PC-3 (cell line): ENCODE results near the gene SPACA4. TPM values are rescaled to one million over a fixed set of nuclear protein-coding genes. Genes with fewer than 3 reads are reported as not detected.

Experiments used
- ATAC-seq: fragments of 200-7000 bp; cut with Tn5 transposase; 2 replicates; pipeline ENCODE4 v1.9.1; 2020; ENCODE audit warnings: mild to moderate bottlenecking, moderate library complexity
- BruUV-seq: library from RNA; stranded (reverse); fragments of 400-500 nt; replicated peaks from 2 replicates; lab custom pipeline; 2021; lab: Mats Ljungman, UMichigan
- CTCF ChIA-PET: fragments of 300-600 bp; sonication (Branson Sonifier 250); formaldehyde crosslinking; loops from one replicate; lab custom pipeline; 2022; ENCODE audit warnings: antibody characterized with exemption; lab: Charles Lee
- POLR2A ChIA-PET: fragments of 300-600 bp; sonication (Branson Sonifier 250); formaldehyde crosslinking; loops from one replicate; lab custom pipeline; 2022; ENCODE audit warnings: antibody characterized with exemption; ENCODE audit not compliant: unreplicated experiment; lab: Charles Lee
- DNase-seq: peaks from one replicate; pipeline ENCODE4 v3.0.0-alpha.2; 2015
- H2AFZ ChIP-seq: fragments of 300-600 bp; sonication (generic); 2 replicates; pipeline ENCODE4 v1.6.0; 2016; ENCODE audit warnings: antibody characterized with exemption, low read length
- H3F3A ChIP-seq: fragments of 300-600 bp; sonication (generic); one replicate; pipeline ENCODE4 v1.6.0; 2017; ENCODE audit warnings: antibody characterized with exemption, low read length, control low read depth, mild to moderate bottlenecking; ENCODE audit not compliant: unreplicated experiment
- H3K27ac ChIP-seq: fragments of 300-600 bp; sonication (generic); 2 replicates; pipeline ENCODE4 v1.5.1; 2016; ENCODE audit warnings: mild to moderate bottlenecking, low read length
- H3K27me3 ChIP-seq: fragments of 300-600 bp; sonication (generic); 2 replicates; pipeline ENCODE4 v1.6.1; 2016; ENCODE audit warnings: low read length, mixed read lengths
- H3K36me3 ChIP-seq: fragments of 300-600 bp; sonication (generic); 2 replicates; pipeline ENCODE4 v1.6.1; 2016; ENCODE audit warnings: low read depth, mixed run types, low read length, mixed read lengths
- H3K4me1 ChIP-seq: fragments of 300-600 bp; sonication (generic); 2 replicates; pipeline ENCODE4 v1.5.1; 2016; ENCODE audit warnings: low read length; ENCODE audit not compliant: insufficient read depth
- H3K4me2 ChIP-seq: fragments of 300-600 bp; sonication (generic); 2 replicates; pipeline ENCODE4 v1.6.0; 2016; ENCODE audit warnings: low read length
- H3K4me3 ChIP-seq: fragments of 300-600 bp; sonication (generic); 2 replicates; pipeline ENCODE4 v1.5.1; 2016; ENCODE audit warnings: mild to moderate bottlenecking, low read length, mixed read lengths
- H3K79me2 ChIP-seq: fragments of 300-600 bp; sonication (generic); 2 replicates; pipeline ENCODE4 v1.6.1; 2017; ENCODE audit warnings: low read length, mixed read lengths
- H3K9ac ChIP-seq: fragments of 300-600 bp; sonication (generic); 2 replicates; pipeline ENCODE4 v1.6.0; 2016; ENCODE audit warnings: mild to moderate bottlenecking, low read length
- H3K9me2 ChIP-seq: fragments of 300-600 bp; sonication (generic); replicated peaks from 2 replicates; pipeline ENCODE4 v1.6.1; 2016; ENCODE audit warnings: mixed run types, low read length, mixed read lengths
- H3K9me3 ChIP-seq: fragments of 300-600 bp; sonication (generic); 2 replicates; pipeline ENCODE4 v1.6.1; 2016; ENCODE audit warnings: low read length, mixed read lengths
- H4K20me1 ChIP-seq: fragments of 300-600 bp; sonication (generic); 2 replicates; pipeline ENCODE4 v1.6.1; 2016; ENCODE audit warnings: low read length, mixed read lengths
- CTCF ChIP-seq: fragments of 300-600 bp; sonication (generic); conservative IDR thresholded peaks from 2 replicates; pipeline ENCODE4 v1.5.1; 2017; ENCODE audit warnings: antibody characterized with exemption, low read depth, mild to moderate bottlenecking, low read length
- EZH2 ChIP-seq: fragments of 300-600 bp; sonication (generic); IDR thresholded peaks from one replicate; pipeline ENCODE4 v1.6.1; 2017; ENCODE audit warnings: antibody characterized with exemption, mild to moderate bottlenecking, low read length; ENCODE audit not compliant: unreplicated experiment
- EZH2phosphoT487 ChIP-seq: fragments of 300-600 bp; sonication (generic); IDR thresholded peaks from 2 replicates; pipeline ENCODE4 v1.6.1; 2018; ENCODE audit warnings: mild to moderate bottlenecking, antibody characterized with exemption, low read length, borderline replicate concordance
- intact Hi-C: fragments of 100-400 bp; cut with micrococcal nuclease; formaldehyde crosslinking; loops from 2 replicates; pipeline ENCODE4 v1.9.0; 2023
- total RNA-seq: library from RNA; depleted of rRNA; stranded (reverse); fragments of >200 nt; gene quantifications from 2 replicates; pipeline ENCODE4 v1.2.3, GENCODE V29; 2014

Gene SPACA4
- total RNA-seq, 1 experiment from 2014 or later: not detected

- no peak for TF ChIP-seq EZH2
- TF ChIP-seq CTCF: no peak
- no peak for TF ChIP-seq EZH2phosphoT487
- H3K79me2 ChIP-seq: no peaks in the 10 kb centered on the region
- no peaks in the 10 kb centered on the region for H3K36me3 ChIP-seq
- H3K27me3 ChIP-seq: no peaks in the 10 kb centered on the region
- ChIA-PET CTCF (no interaction called here), POLR2A (no interaction called here)
- H4K20me1 ChIP-seq: no peaks in the 10 kb centered on the region
- no peak overlapping the region for H3K9ac ChIP-seq
- ATAC-seq (peak; percentile 39), DNase-seq (peak; percentile 57)
- no peaks in the 10 kb centered on the region for H3K9me2 ChIP-seq
- H3K9me3 ChIP-seq: no peaks in the 10 kb centered on the region
- H3K4me3 ChIP-seq: no peak overlapping the region
- H3K4me1 ChIP-seq: peaks cover 18% of the 10 kb centered on the region
- no peak overlapping the region for H3K27ac ChIP-seq
- intact Hi-C loops: no loop called here
- no peaks in the 10 kb centered on the region for H3F3A ChIP-seq
- no TSS peak for BruUV-seq
- H2AFZ ChIP-seq: peak overlapping the region; percentile 9; the same call in 1 of the 2 replicates
- no peak overlapping the region for H3K4me2 ChIP-seq
These were observed 41.5 kb upstream of the SPACA4 start for GRCh38 chr19:48565090-48565489.

- H3K4me1 ChIP-seq: peaks cover 18% of the 10 kb centered on the region
- peak overlapping the region; percentile 43 for H3K27ac ChIP-seq
- H3K9ac ChIP-seq: peak overlapping the region; percentile 25
- intact Hi-C loops: no loop called here
- DNase-seq: peak; percentile 83
- no peaks in the 10 kb centered on the region for H4K20me1 ChIP-seq
- H3K4me3 ChIP-seq: peak overlapping the region; percentile 54; the same call in 1 of the 2 replicates
- H3K4me2 ChIP-seq: peak overlapping the region; percentile 81
- peak overlapping the region; percentile 71 for H2AFZ ChIP-seq
- POLR2A ChIA-PET: interaction anchor here (0.5 kb wide), 1 partner anchor 10 kb away, joined by 6 read pairs; no protein-coding TSS in a partner anchor
- no peaks in the 10 kb centered on the region for H3K9me3 ChIP-seq
- peak; percentile 99 for ATAC-seq
- H3K27me3 ChIP-seq: no peaks in the 10 kb centered on the region
- no peaks in the 10 kb centered on the region for H3K9me2 ChIP-seq
- BruUV-seq: no TSS peak
- TF ChIP-seq EZH2 (no peak), CTCF (no peak), EZH2phosphoT487 (no peak)
- H3F3A ChIP-seq: no peaks in the 10 kb centered on the region
- no peaks in the 10 kb centered on the region for H3K79me2 ChIP-seq
- H3K36me3 ChIP-seq: no peaks in the 10 kb centered on the region
- CTCF ChIA-PET: interaction anchor here (0.6 kb wide), 1 partner anchor 12 kb away, joined by 4 read pairs; no protein-coding TSS in a partner anchor
These were observed 38.1 kb upstream of the SPACA4 start for GRCh38 chr19:48568345-48568886.

GRCh38 chr19:48569814-48570213 is 36.7 kb upstream of the SPACA4 start:
- no peaks in the 10 kb centered on the region for H3F3A ChIP-seq
- H3K9me3 ChIP-seq: no peaks in the 10 kb centered on the region
- H3K9ac ChIP-seq: no peak overlapping the region
- ChIA-PET CTCF (no interaction called here), POLR2A (no interaction called here)
- H3K36me3 ChIP-seq: no peaks in the 10 kb centered on the region
- no peaks in the 10 kb centered on the region for H3K79me2 ChIP-seq
- intact Hi-C loops: no loop called here
- no peak overlapping the region for H3K27ac ChIP-seq
- no peak overlapping the region for H3K4me2 ChIP-seq
- H3K9me2 ChIP-seq: no peaks in the 10 kb centered on the region
- no peak overlapping the region for H3K4me3 ChIP-seq
- no peak for DNase-seq
- H2AFZ ChIP-seq: no peak overlapping the region
- no peak for ATAC-seq
- no peak for TF ChIP-seq EZH2
- TF ChIP-seq CTCF: no peak
- no peak for TF ChIP-seq EZH2phosphoT487
- no peaks in the 10 kb centered on the region for H4K20me1 ChIP-seq
- peaks cover 15% of the 10 kb centered on the region for H3K4me1 ChIP-seq
- H3K27me3 ChIP-seq: no peaks in the 10 kb centered on the region
- no TSS peak for BruUV-seq
